ENCODE measurements around the gene NLRP6.
"Not testable (repeated sequence)": the region's sequence is repeated elsewhere in the genome, so short reads cannot be mapped to it uniquely, and the experiment has no call there.

NLRP6 gene

DNA sequence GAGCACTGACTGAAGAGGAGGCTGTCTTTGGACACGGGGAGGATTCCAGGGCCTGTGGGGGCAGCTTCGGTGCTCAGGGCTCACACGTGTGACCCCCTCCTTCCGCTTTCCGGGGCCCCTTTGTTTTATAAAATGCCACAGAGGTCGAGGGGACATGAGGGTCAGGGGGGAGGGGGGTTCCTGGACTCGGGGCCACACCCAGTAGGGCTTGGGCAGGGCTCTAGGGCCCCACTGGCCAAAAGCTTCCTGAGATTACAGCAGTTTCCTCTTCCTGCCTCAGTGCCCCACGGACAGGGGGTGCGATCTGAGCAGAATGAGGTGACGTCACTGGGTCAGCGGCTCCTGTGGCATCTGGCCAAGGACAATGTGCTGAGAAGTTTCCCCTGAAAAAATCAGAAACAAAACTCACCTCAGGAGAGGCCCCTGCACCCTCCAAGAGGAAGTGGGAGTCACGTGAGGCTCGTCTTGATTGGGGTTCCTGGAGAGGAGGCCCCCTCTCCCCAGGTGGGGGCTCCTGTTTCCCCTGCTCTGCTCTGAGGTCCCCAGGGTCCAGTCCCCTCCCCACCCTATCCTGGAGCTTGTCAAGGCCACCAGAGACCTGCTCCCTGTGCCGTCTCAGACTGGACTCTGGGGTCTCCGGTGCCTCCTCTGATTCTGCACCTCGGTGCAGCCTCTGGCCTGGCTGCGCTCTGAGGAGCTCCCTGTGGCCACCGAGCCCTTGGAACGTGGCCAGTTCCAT is 48.8 kb downstream of the NLRP6 start:
- peak in 1 of 4 experiments; percentile 38 for DNase-seq

DNA sequence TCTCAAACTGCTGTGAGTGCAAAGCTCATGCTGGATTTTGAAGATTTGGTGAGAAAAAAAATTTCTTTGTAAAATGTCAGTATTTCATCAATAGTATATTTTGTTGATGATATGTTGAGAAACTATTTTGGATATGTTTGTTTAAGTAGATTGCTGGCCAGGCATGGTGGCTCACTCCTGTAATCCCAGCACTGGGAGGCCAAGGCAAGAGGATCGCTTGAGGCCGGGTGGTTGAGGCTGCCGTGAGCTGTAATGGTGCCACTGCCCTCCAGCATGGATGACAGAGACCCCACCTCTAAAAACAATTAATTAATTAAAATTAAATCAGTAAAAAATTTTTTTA is 49.3 kb downstream of the NLRP6 start:
- no peak for DNase-seq

DNA sequence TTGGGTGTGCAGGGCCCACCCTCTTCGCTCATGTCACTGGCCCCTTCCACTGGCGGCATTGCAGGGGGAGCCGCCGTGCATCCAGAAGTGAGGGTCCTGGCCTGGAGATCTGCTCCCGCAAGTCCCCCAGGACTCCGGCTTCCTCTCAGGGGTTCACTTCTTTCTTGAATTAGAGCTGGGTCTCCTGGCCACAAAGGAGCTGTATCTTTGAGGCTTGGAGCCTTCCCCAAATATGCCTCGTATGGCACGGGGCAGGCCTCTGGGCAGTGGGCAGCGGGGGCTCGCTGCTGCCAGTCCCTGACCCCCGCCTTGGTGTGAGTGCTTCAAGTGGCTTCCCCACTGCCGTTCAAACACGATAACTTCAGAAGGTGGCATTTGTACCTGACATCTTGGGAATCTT is 49.8 kb downstream of the NLRP6 start:
- no peak for DNase-seq

DNA sequence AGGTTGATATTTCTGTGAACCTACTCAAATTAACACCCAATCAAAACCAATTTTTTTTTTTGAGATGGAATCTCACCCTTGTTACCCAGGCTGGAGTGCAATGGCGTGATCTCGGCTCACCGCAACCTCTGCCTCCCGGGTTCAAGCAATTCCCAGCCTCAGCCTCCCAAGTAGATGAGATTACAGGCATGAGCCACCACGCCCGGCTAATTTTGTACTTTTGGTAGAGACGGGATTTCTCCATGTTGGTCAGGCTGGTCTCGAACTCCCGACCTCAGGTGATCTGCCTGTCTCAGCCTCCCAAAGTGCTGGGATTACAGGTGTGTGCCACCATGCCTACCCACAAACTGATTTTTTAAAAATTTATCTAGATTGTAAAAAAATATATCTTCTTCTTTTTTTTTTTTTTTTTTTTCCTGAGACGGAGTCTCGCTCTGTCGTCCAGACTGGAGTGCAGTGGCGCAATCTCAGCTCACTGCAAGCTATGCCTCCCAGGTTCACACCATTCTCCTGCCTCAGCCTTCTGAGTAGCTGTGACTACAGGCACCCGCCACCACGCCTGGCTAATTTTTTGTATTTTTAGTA is 50.4 kb downstream of the NLRP6 start:
- DNase-seq = not testable (repeated sequence)

DNA sequence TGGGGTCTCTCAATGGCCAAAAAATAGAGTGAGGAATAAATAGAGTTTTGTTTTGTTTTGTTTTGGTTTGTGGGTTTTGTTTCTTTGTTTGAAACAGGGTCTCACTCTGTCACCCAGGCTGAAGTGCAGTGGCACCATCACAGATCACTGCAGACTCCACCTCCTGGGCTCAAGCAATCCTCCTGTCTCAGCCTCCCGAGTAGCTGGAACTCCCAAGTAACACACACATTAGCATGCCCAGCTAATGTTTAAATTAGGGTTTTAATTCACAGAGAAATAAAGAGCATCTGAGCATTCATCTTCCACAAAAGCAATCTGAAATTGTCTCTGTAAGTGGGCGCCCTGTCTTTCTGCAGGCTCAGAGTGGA is 51.7 kb downstream of the NLRP6 start:
- no peak for DNase-seq

DNA sequence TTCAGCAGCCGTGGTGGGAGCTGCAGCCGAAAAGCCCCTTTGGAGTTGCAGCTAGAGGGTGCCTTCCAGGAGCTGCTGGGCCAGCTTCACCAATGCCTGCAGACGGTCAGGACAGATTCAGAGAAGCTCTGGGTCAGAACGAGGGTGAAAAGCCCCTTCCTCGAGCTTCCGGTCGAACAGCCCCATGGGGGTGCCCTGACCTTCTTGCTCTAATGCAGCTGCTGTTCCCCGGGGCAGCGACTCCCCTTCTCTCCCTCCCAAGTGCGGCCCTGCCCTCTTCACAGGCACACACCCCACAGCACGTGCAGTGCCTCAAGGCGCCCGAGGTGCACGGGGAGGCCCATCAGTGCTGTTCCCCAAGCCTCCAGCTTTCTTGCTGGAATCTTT is 52.1 kb downstream of the NLRP6 start:
- DNase-seq = no peak

DNA sequence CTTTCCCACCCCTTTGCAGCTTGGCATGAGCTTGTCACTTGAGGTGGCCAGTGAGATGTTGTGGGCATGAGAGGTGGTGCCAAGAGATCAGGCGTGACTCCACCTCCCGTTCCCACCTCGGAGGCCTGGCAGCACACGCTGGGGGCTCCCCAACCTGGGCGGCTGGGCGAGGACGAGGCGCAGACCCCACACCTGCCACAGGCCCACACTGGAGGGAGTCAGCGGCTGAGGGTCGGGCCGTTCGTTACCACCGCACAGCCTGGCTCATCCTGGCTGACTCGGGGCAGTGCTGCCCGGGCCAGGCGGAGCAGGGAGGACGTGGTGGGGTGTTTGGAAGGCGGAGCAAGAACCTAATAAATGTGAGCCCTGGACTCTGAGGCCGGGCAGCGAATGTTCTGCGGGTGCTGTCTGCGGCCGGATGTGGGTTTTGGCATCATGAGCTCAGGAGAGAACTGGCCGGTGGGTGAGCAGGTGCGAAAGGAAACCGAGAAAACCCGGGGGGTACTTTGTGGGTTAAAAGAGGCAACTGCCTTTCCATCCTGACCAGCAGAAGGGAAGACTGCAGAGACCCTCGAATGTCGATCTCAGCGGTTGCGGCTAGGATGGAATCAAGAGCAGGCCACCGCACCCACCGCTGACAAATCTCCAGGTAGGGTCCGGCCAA is 52.6 kb downstream of the NLRP6 start:
- DNase-seq = no peak

DNA sequence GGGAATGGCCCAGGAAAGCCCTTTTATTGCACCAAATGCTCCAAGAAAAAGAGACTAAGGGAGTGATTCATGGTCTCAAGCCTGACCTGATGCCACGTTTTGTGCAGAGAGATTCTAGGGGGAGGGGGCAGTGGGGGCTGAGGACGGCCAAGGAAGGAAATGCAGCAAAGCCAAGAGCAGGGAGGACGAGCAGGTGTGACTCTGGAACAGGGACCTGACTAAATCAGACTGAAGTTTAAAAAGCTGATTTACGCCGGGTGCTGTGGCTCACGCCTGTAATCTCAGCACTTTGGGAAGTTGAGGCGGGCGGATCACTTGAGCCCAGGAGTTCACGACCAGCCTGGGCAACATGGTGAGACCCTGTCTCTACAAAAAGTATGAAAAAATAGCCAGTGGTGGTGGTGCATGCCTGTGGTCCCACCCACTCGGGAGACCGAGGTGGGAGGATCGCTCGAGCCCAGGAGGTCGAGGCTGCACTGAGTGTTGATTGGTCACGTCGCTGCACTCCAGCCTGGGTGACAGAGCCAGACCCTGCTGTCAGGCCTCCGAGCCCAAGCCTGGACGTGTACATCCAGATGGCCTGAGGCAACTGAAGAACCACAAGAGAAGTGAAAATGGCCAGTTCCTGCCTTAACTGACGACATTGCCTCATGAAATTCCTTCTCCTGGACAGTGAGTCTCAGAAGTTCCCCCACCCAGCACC is 53.3 kb downstream of the NLRP6 start:
- no peak for DNase-seq

DNA sequence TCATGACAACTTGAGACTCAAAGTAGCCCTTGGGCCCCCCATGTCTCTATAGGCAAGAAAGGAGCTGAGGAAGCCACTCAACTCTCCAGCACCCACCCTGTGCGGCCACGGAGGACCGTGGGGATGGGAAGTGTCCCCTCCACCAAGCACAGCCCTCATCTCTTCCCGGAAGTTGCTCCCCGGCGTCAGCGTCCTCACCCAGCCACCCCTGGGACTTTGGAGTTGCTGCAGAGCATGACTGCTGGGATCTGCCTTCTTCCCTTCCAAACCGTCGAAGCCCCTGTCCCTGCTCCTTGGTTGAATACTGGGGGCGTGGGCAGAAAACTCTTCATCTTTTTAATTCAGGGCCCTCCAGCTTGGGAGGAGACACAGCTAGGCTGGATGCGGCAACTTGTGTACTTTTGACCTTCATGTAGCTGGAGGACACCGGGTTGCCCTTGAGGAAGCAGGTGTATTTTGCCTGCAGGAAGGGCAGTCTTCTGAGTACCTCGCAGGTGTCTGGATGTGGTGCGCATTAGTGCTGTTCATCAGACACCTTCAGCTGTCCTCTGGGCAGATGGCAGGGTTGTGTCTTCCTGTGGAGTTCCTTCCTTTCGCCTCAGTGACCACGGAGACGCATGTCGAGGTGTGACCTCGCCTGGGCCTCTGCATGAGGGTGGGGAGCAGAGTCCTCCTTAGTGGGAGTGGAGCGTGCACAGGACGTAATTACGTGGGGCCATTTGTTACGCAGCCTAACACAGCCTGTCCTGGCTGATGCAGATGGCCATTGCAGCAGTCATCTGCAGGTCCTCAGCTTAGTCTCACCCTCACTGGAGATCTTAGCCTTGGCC is 54.7 kb downstream of the NLRP6 start:
- no peak for DNase-seq

DNA sequence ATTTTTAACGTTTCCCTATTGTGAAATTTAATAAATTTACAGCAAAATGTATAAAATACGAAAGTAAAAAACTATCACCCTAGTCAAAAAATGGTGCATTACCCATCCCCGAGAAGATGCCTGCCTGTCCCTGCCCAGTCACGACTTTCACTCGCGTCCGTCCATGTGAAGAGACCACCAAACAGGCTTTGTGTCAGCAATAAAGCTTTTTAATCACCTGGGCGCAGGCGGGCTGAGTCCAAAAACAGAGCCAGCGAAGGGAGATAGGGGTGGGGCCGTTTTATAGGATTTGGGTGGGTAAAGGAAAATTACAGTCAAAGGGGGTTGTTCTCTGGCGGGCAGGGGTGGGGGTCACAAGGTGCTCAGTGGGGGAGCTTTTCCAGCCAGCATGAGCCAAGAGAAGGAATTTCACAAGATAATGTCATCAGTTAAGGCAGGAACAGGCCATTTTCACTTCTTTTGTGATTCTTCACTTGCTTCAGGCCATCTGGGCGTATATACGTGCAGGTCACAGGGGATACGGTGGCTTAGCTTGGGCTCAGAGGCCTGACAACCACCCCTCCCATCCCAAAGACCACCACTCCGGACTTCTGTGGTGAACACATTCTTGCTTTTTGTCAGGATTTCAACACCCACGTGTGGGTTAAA is 55.5 kb downstream of the NLRP6 start:
- DNase-seq = not testable (repeated sequence)

DNA sequence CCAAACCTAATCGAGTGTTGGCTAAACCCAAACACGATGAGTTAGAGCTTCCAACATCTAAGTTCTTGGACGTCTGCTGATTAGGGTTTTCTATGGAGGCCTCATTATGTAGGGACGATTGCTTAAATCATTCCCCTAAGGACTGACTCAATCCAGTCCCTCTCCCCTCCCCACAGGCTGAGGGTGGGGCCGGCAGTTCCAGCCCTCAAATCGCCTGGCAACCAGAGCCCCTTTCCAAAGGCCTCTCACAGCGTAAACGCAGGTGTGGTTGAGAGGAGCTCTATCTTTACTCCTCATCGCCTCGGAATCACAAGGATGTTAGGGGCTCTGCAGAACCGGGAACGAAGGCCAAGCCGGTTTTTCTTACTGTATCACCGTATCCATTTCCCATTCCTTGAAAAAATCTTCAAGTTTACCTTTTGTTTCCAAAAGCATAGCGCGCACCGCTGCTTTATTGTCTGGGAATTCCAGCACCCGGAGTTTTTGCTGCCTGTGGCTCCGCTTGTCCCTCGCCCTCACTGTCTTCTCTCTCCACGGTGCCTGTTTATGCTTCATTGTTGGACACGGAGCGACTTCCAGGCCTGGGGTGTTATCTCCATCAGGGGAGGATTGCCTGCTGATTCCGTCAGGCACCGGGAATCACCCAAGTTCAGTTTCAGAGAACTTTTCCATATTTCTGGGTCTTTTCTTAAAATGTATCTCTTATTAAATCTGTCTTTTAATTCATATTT is 56.2 kb downstream of the NLRP6 start:
- DNase-seq = no peak

All from activated naive CD4-positive, alpha-beta T cell (primary cell).